Left kidney (tissue), 2 donors: Measurements from ENCODE around the gene ADAMTS3. TPM values are rescaled to one million over a fixed set of nuclear protein-coding genes. Genes with fewer than 3 reads are reported as not detected.
"Not testable (repeated sequence)": the region's sequence is repeated elsewhere in the genome, so short reads cannot be mapped to it uniquely, and the experiment has no call there.

ENCODE experiments used
- DNase-seq: peaks from one replicate; pipeline ENCODE4 v3.0.0-alpha.2; 2013
- polyA plus RNA-seq: library from polyadenylated mRNA; unstranded; fragments of 120-200 nt; gene quantifications from one replicate; pipeline ENCODE4 v1.2.1, GENCODE V29; 2013; ENCODE audit not compliant: insufficient read length

ADAMTS3 gene
- polyA plus RNA-seq, 1 donor = 15.7 TPM

DNA sequence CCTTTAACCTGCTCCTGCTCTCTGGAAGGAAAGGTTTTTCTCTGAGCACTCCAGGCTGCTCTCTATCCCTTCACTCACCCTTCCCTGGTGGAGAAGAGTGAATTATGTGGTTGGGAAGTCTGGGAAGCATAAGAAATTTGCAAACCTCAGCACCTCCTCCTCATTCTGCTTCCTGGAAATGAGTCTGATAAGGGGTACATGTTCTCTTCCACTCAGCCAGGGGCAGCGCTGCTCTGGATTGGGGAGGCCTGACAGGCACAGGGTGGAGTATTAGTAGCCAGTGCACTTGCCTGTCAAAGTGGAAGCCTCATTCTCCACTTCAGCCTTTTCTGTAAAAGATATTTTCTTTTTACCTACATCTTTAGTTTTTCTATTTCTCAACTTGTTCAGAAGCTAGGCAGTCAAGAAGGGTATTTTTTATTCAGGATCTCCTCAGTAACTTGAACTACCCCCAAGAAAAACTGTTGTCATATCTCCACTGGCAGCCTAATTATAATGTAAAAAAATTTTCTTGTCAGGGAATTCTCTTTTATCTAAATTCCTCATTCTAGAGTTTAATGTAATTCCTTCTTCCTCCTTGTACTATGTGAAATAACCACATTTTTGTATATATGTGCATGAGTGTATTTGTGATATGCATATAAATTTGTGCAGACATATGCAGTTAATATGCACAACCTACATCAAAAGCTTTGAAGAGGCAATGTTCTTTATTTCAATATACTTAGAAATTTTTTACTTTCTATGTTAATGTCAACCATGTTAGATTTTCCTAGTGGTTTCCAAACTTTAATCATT is 15.3 kb downstream of the ADAMTS3 start:
- DNase-seq = no peak

DNA sequence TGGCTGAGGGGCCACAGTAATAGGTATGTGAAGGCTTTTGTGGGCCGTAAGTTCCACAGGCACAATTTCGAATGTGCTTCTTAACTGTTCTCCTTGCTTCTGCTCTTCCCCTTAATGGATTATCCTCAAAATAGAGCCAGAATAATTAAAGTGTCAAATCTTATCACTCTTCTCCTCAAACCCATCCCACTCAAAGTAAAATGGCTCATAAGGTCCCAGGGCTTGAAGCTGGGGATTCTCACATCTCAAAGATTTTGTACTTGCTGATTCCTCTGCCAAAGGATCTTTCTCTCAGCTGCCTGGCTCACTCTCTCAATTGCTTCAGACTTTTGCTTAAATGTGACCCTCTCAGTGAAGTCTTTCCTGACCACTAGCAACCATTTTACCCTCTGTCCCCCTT is 16.6 kb downstream of the ADAMTS3 start:
- no peak for DNase-seq

DNA sequence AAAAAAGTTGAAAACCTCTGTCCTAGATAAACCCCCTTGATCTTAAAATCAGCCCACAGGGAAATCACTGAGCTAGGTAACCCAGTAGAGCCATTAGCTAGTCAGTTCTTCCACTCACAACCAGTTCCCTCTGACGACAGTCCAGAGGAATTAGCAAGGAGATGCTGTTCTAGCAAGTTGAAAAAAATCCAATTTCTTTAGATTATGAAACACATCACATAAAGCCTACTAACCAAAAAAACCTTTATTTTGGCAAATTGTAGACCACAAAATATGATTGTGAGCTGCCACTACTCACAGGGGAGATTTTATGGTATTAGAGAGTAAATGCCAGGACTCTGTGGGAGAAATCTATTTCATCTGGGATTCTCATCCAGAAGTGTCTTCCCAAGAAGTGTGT is 22.6 kb downstream of the ADAMTS3 start:
- DNase-seq = no peak

DNA sequence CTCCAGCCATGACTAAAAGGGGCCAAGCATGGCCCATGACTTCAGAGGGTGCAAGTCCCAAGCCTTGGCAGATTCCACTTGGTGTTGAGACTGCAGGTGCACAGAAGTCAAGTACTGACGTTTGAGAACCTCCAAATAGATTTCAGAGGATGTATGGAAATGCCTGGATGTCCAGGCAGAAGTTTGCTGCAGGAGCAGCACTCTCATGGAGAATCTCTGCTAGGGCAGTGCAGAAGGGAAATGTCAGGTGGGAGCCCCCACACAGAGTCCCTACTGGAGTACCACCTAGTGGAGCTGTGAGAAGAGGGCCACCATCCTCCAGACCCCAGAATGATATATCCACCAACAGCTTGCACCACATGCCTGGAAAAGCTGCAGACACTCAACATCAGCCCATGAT is 28.3 kb downstream of the ADAMTS3 start:
- not testable (repeated sequence) for DNase-seq

DNA sequence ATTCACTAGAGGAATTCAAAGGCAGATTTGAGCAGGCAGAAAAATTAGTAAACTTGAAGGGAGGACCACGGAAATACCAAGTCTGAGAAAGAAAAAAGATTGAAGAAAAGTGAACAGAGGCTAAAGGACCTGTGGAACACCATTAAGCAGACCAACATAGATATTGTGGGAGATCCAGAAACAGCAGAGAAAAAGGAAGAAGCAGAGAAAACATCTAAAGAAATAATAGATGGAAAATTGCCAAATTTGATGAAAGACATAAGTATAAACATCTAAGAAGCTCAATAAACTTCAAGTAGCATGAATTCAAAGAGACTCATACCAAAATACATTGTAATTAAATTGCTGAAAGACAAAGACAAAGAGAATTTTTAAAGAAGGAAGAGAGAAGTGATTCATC is 31.0 kb downstream of the ADAMTS3 start:
- DNase-seq = no peak

DNA sequence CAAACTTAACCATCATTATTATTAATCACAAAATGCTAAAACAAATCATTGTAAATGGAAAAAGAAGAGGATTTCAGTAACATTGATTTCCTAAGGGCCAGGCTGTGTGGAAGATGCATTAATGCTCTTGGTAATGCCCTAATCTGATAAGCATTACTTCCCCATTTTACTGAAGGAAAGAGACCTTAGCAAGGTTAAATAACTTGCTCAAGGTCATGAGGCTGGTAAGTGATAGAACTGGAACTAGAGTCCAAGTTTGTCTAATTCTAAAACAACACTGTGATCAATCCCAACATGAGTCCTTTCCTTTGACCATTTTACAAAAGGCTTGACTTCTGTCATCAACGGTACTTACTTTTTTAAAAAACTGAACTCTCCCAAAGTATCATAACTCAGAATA is 32.6 kb downstream of the ADAMTS3 start:
- no peak for DNase-seq

DNA sequence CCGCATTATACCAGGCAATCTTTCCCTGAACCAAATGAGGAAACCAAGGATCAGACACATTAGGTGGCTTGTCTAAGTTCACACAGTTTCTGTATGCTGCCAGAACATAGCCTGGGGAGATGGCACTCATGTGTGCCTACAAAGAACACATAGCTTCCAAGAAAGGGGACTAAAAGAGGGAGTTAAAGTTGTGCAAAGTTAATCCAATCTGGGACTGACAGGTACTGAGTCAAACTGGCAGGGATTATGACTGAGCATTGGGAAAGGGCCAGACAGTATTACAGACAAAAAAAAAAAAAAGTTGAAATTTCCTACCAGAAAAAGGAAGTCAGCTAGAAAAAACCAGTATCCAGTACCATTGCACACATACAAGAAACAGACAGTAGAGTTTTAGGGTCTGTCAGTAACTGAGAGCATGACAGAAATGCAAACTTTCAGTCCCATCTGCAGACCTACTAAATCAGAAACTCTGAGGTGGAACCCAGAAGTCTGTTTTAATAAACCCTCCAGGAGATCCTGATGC is 37.2 kb downstream of the ADAMTS3 start:
- DNase-seq = no peak

DNA sequence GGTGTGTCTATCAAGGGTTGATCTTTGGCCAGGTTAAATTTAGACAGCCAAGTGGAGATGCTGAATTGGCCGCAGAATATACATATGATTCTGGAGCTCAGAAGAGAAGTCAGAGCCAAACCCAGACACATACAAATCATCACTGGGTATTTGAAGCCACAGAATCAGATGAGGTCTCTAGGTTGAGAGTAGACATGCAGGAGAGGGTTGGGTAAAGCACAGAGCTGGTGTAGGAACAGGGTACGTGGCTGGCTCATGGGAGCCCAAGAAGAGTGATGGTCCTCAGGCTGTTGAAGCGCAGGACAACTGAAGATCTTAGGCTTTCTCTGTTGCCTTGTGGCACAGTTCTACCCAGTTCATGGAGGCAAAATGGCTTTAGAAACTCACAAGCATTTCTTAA is 37.7 kb downstream of the ADAMTS3 start:
- no peak for DNase-seq

DNA sequence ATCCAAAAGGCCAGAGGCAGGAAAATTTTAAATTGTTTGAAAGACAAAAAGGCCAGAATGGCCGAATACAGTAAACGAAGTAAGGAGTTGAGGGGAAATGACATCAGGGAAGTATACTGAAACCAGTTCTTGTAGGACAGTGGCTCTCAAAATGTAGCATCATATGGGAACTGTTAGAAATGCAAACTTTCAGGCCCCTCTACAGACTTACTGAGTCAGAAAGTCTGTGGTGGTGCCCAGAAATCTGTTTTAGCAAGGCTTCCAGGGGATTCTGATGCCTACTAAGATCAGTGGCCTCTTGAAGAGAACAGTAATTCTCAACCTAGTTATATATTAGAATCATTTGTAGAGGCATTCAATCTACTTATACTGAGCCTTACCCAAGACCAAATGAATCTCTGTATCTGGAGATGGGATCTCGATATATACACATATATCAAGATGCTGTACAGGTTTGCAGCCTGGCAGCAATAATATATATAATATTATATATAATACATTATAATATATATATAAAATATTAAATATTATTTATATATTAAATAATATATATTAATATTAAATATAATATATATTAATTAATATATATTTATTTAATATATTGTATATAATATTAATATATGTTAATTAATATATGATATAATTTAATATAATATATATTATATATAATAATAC is 39.7 kb downstream of the ADAMTS3 start:
- DNase-seq = no peak

DNA sequence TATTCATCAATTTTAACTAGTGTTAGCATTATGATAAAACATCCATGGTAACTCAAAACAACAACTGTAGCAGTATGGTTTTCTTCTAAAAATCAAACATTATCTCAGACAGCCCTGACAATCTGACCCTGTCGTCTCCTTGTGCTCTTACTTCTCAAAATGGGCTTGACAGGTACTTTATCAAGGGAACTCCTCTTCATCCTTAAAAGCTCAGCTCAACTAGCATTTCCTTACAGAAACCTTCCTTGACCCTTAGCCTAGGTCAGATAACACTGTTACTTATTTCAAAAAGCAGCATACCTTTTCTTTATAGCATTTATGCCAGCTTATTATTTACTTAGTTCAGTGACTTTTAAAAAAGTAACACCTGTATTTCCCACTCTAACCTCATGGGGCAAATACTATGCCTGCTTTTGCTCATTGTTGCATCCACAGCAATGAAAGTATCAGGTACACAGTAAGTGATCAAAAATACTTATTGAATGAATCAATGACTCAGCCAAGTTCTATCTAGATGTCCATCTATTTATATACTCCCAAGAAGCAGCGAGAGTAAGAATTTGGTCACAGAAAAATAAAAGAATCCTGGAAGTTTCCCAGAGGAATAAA is 41.9 kb downstream of the ADAMTS3 start:
- no peak for DNase-seq

DNA sequence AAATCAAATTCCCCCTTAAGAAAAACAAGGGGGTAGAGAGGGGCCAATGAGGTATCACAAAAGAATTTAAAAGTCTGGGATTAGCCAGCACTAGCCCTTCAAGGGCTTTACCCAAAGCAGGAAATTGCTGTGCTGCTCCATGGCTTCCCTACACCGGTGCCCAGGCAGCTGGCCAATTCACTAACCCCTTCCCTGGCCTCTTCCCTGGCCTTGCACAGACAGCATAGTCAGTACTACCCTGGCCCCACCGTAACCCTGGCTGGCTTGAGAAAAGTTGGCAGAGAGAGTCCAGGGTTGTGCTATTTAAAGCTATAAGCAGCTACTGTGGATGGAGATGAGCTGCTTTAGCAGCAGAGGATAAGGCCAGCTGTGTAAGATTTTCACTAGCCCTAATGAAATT is 43.1 kb downstream of the ADAMTS3 start:
- DNase-seq = no peak

DNA sequence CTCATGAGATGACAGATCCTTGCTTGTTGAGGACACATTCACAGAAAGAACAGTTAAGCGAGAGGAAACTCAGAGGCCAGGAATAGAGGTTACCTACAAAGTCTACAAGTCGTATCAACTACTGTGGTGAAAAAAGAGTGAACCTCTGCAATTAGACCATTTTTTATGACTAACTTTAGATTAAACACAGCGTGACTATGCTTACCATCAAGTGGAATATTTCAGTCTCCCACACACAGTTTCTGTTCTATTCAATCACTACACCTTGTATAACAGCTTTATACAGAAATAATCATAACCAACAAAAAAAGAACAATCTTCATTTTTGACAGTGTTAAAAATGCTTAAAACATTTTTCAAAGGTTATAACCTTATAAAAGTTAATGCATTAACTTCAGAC is 46.6 kb downstream of the ADAMTS3 start:
- no peak for DNase-seq

DNA sequence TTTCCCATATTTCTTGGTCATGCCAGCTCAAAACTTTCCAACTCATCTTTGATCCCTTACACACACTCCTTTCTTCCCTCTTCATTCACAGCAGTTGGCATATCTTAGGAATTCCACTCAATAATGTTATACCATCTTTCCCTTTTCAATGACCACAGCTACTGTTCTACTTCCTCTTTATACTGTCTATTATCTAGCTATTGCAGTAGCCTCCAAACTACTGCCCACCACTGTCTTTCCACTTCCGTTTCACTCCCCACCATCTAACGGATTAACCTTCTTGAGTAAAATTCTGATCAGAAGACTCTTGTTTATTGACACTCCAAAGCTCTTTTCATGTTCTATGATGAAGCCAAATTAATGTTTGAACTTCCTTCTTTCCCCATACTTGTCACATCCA is 55.8 kb downstream of the ADAMTS3 start:
- DNase-seq = no peak

DNA sequence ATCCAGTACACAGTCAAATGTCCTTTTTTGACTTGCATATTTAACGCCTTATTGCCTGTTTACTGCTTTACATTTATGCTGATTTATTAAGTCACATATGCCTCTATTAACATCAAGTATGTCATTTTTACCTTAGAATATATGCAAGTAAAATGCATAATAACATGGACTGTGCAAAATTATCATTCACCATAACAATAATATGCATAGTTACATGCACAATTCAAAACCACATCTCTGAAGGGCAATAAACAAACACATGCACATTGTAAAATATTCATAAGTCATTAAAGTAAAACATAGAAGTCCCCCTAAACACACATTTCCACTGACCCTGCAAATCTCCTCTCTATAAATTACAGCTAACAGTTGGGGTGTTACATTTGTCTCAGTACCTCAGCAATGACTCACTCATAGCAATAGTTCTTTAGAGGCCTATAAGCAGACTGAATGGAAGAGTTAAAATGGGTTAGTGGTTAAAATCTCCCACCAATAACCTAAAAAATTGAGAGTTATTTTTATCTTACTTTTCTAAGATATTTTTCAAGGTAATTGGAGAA is 61.1 kb downstream of the ADAMTS3 start:
- DNase-seq = no peak

DNA sequence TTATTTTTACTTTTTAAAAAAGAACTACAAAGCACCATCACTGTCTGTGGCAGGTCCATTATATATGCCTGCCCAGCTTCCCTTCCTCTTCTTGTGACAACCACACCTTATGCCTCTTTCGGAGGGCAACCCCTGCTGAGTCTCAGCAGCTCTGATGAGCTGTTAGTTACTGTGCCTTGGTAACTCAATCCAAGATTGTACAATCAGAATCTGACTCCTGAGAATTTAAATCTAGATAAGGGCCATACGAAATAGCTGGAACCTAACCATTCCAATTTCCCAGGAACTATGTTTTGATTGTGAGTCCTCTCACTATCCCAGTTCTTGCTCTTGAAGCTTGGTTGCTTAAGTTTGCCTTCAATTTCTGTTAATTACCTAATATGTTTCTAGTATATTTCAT is 61.9 kb downstream of the ADAMTS3 start:
- no peak for DNase-seq

DNA sequence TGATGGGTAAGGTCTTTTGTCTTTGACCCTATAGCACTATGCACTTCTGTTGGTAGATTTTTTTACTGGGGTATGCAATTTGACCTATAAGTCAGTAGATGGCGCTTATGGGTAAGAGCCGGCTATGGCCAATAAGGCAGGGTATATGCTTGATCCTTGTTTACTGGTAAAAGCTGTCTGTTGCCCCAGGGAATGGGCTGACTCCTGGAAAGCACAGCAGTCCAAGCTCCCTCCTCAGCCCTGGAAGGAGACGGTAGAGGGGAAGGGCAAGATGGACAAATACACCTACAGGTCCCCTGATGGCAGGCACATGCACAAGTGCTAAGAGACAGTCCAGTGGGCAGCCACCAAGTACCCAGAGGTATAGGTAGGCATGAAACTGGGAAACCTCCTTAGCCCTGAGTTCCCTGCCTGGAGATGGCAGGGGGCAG is 63.7 kb downstream of the ADAMTS3 start:
- DNase-seq = peak; percentile 18

DNA sequence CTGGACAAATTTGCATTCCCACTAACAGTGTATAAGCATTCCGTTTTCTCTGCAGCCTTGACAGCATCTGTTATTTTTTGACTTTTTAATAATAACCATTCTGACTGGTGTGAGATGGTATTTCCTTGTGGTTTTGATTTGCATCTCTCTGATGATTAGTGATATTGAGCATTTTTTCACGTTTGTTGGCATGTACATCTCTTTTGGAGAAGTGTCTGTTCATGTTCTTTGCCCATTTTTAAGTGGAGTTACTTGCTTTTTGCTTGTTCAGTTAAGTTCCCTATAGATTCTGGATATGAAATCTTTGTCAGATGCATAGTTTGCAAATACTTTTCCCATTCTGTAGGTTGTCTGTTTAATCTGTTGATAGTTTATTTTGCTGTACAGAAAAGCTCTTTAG is 68.8 kb downstream of the ADAMTS3 start:
- DNase-seq = no peak

DNA sequence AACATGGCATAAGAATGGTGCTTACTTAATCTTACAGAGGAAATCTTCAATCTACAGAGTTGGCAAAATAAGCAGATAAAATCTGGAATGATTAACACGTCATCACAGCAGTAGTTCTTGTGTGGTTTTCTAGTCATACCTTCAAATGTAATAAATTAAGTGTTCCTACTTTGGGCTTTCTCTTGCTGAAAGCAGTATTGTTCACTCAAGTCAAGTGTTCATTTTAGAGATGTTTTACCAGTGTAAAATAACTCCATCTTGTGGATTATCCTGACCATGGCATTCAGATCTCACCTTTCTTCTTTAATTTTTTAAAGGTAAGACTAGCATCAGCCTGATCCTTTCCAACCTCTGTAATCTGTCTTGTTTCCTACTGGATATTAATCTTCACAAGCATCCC is 72.9 kb downstream of the ADAMTS3 start:
- no peak for DNase-seq

DNA sequence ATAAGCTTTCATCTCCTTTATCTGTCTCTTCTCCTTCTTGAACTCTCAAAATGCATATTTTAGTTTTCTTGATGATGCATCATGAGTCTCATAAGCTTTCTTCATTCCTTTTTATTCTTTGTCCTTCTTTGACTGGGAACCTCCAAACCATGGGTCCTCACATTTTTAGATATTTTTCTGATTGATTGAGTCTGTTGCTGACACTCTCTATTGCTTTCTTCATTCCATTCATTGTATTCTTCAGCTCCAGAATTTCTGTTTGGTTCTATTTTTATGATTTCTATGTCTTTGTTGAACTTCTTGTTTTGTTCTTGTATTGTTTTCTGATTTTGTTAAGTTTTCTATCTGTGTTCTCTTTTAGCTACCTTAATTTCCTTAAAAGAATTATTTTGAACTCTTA is 74.9 kb downstream of the ADAMTS3 start:
- DNase-seq = no peak

DNA sequence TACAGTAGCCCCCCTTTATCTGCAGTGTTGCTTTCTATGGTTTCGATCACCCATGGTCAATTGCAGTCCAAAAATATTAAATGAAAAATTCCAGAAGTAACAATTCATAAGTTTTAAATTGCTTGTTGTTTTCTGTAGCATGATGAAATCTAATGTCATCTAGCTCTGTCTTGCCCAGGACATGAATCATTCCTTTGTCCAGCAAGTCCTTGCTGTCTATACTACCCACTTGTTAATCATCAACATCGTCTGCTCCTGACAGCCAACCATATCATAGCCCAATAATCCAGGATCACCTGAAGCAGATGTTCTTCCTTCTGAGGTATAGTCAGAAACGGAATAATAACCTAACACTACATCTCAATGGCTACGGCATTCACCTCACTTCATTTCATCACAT is 79.8 kb downstream of the ADAMTS3 start:
- DNase-seq = no peak

DNA sequence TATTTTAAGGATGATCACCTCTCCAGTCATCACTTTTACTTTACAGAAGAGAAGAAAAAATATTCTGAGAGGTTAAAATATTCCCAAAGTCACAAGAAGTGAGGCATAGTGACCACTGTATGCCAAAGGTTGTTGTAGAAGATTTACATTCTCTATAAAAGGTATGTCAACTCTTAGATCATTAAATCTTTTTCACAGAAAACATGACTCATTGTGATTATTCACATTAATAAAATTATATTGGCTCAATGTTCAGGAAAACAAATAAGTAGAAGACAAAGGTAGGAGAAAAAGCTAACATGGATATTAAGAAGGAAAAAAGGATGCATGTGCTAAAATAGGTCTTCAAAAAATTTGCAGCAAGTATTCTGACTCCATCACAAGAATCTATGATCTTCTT is 82.0 kb downstream of the ADAMTS3 start:
- no peak for DNase-seq

DNA sequence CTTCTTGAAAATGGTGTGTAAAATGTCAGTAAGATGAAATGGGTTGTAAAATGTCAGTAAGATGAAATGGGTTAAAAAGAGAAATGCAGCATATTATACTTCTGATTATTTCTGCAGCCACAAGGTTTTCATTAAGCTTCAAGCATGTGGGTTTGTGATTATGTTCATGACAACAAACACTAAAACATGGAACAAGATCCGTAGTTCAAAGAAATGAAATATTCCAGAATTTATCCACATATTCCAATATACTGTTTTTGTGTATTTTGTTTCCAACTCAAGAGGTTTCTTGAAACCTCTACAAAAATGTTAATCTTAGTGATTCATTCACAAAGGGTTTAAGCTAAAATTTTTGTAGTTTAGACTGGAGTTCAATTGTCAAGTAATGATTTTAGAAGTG is 84.0 kb downstream of the ADAMTS3 start:
- DNase-seq = no peak

DNA sequence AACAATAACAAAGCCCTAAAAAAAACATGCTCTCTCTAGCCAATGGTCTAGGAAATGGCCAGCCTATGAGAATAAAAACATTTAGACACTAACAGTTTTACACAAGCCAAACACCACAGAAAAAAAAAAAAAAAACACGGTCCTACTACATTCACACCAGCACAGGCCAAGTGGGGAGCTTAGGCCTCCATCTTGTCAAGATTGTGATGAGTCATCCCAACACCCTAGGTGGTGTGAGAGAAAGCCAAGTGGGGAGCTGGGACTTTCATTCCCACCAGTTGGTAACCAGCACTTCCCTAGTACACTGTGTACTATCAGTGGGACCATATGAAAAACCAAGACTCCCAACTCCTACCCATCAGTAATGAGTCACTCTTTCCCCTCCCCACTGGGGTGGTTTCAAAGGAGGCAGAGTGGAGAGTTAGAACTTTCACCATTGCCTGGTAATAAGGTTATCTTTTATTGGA is 95.6 kb downstream of the ADAMTS3 start:
- no peak for DNase-seq
